Colon (tissue), 2 donors: ENCODE results near the gene CUEDC1.

Experiments
- FAIRE-seq: peaks from 2 replicates; lab custom pipeline; 2012; peaks lifted over from hg19 to GRCh38; lab: Jason Lieb, UNC
- donor health status: control.
- donor health status: control.

The CUEDC1 gene

DNA sequence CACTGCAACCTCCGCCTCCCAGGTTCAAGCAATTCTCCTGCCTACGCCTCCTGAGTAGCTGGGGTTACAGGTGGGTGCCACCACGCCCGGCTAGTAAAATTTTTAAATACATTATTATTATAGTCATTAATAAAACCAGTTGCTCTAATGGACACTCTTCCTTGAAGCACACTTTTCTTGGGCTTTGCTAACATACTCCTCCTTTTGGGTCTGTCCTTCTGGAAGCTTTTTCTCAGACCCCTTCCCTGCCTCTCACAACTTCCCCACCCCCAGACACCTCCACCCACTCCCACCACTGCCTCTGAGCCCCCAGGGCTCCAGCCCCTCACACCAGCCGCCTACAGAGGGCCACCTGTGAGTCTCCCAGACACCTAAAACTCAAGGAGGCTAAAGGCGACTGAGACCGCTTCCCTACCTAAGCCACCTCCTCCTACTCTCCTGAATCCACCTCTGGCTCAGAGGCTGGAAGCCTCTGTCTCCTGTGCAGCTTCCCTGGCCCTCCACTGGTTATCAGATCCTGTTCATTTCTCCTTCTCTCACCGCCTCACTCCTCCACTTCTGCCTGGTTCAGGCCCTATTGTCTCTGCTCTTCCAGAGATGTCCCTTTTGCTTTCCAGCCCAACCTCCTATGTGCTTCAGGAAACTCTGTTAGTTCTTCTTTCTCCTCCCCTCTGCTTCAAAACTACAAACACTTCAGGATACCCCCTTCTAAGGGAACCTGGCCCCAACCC is 2.1 kb upstream of the CUEDC1 start:
- FAIRE-seq = no peak

DNA sequence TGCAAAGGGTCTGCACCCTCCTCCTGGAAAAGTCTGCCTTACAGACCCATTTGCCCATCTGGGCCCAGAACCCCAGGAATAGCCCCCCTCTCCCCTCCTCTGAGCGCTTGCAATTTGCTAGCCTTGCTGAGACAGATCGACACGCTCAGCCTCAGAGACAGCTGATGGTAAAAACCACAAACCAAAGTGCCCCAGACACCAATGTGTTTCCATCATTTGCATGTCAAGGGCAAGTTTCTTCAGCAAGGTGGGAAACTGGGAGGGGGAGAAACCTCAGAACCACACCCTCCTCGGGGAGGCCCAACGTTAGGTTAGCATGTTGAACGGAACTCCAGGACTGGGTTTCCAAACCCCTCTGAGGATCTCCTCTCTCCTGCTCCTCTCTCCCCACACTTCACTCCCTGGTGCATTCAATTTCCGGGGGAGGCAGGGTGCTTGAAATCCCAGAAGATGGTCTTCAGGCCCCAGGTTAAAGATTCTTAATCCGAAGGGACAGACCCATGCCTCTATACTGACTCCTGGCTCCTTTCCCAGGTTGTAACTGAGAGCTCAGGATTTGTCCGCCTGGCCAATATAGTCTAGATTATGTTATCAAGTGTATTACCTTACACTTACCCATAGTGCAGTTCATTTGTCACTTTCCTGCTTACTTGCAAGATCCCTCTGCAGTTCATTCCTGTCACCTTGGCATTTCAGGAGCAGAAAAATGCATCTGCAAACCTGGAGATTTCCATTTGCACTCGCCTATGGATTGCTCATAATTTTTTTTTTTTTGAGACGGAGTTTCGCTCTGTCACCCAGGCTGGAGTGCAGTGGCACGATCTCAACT is 1.3 kb upstream of the CUEDC1 start:
- no peak for FAIRE-seq

DNA sequence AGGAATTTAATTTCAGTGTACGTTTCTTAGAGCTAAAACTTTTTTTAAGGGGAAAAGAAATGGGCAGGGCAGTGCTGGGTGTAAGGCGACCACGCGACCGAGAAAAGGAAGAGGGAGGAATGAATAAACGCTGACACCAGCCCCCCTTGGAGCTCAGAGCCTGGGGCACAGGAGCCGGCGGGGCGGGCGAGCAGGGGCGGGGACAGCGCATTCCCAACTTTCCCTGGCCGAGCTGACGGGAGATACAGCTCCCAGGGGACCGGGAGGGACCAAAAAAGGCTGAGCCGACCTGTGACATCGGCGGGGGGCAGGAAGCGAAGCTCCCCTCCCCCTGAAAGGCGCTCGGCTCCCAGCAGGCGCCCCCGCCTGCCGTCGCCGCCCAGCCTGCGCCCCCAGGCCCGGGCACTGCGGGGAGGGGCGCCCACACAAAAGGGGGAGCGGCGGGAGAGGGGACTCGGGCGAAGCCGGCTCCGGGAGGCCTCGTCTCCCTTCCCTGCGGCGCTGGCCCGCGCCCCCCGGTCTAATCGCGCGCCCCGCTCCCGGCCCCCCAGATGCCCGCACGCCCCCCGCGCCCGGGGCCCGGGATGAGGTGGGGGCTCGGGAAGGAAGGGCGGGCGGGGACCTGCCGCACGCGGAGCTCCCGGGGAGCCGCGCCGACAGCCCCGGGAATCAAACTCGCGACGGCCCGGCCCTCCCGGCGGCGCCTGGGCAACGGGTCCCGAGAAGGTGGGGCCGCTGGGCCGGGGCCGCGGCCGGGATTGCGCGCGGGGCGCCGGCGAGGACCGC is 622 bp downstream of the CUEDC1 start:
- FAIRE-seq = no peak

DNA sequence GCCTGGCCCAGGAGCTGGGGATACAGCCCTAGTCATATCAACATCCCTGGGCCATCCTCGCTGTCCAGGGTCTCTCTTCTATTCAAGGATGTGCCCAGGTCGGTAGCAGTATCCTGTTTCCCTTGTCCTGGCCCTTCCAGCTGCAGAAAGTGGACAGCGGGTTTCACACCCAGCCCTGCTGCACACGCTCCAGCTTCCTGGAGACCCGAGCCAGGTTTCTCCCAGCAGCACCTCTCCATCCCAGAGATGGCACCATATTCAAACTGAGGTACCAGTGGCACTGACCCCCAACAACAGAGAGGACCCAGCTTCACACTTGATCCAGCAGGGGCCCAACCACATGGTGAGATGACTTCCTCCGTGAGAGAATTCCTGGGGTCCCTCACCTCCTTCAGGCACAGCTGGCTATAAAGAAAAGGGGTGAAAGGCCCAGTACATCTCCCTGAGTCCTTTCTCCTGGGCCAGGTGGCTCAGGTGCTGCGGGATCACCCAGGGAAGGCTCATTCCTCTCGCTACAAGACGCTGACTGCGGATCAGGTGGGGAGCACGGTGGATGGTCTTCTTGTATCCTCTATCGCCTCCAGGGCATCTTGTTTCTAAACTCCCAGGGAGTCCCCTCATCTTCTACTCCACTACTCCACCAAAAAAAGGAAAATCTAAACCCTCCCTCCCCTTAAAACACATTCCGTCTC is 1.4 kb downstream of the CUEDC1 start:
- no peak for FAIRE-seq

DNA sequence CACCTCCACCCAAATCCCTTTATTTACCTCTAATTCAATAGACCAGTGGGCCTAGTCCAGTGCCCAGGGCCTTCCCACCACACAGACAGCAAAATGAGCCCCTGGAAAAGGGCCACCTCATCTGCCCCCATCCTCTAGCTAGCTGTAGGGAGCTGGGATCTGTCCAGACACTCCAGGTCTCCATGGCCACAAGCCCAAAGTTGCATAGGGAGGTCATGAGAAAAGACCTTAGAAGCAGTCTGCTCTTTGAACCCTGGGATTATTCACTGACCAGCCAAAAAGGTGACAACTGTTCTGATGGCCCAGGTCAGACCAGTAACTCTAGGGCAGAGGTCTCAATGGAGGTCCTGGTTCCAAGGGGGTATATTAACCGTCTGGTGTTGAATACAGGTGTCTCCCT is 2.0 kb downstream of the CUEDC1 start:
- no peak for FAIRE-seq

DNA sequence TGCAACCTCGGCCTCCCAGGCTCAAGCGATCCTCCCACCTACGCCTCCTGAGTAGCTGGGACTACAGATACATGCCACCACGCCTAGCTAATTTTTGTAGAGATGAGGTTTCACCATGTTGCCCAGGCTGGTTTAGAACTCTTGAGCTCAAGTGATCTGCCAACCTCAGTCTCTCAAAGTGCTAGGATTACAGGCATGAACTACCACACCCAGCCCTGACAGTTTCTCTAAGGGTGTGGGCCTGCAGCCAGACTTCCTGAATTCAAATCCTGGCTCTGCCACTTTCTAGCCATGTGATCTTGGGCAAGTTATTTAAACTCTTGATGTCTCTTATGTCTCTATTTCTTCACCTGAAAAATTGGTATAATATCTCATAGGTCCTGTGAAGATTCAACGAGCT is 5.6 kb downstream of the CUEDC1 start:
- FAIRE-seq = no peak

DNA sequence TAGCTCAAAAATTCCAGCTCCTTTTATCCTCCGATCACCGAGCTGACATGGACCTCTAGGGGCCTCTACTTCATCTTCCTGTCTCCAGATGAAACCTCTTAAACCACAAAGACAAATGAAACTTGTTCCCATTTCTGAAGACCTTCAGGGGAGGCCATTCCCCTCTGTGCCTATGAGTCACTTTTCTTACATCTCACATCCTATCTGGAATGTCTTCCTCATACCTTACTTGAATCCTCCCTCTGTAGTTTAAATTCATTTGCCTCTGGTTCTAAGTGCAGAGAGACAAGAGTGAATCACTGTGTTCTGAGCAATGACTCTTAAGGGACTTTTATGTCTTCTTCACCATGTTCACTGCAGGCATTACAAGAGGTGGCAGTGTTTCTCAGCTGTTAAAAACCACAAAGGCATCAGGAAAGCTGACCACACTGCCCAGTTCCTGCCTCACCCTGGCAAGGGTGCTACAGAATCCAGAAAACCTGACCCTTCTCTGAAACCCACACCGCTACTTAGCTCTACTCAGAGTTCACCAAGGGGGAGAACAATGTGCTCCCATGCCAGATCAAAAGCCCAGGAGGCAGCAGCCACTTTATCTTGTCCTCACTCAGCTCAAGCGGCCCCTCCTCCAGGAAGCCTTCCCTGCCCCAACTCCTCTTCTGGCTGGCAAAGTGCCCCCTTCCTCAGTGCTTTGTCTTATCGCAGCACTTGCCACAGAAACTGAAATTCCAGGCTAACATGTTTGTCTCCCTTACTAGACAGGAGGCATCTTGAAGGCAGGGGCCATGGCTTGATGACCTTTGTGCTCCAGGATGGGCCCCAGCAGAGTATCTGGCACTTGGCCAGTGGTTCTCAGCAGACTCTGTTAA is 6.4 kb downstream of the CUEDC1 start:
- no peak for FAIRE-seq

DNA sequence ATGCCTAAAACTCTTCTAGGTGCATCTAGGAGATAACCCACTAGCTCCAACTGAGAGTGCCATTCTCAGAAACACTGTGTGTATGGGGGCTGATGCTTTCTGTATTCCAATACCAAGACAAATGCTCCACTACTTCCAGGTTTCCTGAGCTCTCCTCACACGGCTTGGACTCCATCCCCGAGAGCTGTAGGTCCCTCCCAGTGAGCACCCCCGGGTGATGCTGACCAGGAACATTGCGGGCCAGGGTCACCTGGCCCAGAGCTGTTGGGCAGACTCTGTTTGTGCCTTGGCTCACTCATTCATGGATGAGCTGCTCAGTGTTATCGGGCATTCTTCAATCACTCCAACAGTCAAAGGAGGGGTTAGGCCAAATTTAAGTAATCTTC is 7.0 kb downstream of the CUEDC1 start:
- no peak for FAIRE-seq

DNA sequence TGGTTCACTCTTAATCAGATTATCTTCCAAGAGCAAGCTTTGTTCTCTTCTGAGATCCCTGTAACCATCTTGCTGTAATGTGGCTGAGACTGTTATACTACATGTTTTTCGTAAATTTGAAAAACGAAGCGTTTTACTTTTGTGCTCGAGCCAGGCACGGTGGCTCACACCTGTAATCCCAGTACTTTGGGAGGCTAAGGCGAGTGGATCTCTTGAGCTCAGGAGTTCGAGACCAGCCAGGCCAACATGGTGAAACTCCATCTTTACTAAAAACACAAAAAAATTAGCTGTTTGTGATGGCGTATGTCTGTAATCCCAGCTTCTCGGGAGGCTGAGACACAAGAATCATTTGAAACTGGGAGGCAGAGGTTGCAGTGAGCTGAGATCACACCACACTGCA is 7.8 kb downstream of the CUEDC1 start:
- no peak for FAIRE-seq

DNA sequence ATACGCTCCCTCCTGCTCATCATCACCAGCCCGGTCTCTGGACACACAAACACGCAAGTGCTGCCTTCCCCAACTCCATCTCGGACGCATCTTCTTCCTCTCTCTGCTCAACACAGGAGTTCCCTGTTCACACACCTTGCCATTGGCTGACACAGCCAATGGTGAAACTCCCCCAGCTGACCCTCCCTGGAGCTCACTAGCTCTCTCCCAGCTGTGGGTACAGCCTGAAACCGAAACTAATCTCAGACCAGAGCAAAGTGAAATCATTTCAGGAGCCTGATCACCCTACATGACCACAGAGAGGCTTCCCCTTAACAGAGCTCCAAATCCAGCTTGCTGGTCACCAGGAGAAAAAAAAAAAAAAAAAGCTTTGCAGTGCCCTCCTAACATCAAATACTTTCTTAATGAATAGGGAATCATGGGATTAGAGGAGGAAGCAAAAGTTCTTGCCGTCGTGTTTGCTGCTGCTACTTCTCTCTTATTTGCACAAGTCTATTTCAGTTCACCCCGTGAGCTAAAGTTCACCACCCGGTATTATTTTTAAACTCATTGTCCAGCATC is 8.3 kb downstream of the CUEDC1 start:
- FAIRE-seq = no peak

DNA sequence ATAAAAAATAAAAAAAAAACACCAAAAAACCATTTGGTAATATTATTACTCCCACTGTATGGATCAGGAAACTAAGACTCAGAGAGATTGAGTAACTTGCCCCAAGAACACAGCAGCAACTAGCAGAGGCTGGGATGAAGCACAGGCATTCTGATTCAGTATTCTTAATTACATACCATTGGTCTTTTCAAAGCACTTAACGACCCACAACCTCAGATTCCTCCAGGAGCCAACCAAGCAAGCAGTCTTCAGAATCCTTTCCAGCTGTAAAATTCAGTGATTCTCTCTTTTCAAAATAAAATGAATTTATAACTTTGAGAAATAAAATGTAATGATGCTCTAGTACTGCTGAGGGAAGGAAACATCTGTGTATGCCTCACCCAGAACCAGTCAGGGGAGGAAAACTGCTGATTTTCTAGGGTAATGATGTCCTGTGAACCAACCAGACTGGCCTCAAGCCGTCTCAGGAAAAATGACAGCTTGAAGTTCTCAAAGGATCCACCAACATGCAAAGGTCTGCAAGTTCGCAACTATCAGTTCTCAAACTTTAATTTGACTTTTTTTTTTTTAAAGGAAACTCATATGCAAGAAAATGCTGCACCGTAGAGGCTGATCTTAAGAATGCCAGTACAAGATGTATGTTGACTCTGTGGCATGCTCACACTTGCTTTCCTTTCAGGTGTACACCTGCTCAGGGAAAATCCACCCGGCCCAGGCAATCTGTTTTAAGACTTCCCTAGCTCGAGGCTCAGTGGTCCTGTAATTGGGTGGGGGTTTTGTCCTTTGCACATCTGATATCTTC is 9.0 kb downstream of the CUEDC1 start:
- FAIRE-seq = no peak

DNA sequence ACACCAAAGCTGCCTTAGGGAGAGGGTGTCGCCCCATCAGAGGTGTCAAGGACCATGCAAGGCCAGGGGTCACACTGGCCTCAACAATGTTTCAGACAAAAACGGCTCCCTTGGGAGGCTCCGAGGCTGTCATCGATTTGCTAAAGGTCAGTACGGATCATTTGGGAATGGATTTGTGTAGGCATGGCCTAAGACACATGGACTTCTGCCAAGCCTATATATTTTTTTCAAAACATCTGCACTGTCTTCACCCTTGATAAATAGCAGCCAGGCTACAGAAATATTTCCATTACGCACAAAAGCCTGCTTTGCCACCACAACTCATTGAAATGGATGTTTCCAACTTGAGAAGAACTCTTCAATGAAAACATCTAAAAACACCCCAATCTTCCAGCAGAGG is 10.3 kb downstream of the CUEDC1 start:
- FAIRE-seq = no peak

DNA sequence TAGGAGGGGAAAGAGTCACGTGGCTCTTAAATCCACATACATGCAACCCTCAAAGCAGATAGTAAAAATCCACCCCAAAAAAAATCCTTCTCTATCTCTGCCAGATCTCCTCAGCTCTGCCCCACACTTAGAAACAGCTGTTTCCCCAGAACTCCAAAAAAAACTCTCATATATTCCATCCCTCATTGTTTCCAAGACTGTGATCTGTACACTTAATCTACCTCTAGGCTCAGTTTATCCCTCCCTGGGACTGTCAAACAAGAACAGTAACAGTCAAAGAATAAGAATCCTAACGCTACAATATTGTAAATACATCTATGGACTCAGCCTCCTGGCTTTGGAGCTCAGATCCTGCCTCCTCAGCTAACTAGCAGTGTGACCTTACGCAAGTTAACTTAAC is 11.6 kb downstream of the CUEDC1 start:
- no peak for FAIRE-seq

DNA sequence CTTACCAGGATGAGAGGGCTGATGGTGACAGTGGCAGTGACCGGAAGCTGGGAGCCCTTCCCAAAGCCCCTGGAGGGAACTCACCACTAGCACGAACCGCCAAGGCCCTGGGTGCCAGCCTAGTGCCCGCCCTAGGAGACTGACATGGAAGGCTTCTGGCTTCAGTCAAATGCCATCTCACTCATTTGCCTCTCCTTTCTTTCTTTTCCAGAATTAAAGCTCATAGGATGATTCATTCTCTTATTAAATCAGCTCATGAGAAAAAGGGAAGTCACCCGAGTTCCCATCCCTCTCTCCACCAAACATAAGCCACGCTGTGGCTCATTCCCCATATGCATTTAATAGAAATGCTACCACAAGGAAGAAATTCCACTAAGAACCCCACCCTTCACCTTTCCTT is 12.1 kb downstream of the CUEDC1 start:
- FAIRE-seq = no peak

DNA sequence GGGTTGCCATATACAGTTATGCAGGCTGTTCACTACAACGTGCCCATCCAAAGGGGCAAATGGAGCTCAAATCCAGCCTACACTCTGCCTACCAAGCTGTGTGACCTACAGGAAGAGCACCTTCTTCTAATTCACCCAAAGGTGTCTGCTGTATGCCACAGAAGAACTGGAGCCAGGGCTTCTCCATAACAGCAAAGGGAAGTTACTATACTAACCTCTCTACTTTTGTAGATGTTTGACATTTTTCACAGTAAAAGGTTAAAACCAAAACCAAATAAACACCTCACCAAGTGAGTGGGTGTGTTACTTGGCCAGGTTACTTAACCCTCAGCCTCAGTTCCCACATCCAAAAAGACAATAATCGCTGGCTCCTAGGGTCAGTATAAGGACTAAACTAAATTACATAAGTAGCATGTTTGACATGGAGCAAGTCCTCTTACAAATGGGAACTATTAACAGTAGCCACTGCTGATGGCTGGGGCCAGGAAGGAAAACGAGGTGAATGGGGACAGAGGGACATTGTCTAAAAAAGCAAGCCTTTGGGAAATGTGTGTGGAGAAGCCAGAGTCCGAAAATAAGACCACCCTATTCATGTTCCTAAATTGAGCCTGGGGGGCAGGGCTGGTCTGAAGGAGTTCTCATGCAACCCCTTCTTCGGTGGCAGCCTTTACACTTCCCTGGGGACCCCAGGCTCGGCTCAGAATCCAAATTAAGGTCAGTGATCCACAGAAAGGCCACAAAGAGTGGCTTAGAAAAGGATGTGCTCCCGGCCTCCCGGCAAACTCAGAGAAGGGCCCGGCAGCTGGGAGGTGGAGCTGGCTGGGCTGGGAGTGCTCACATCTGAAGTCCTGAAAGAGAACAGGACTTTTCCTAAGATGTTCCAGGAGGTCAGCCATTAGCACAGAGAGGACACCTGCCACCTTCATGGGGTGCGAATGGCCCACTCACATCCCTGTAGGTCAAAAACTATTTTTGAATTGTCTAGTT is 13.5 kb downstream of the CUEDC1 start:
- FAIRE-seq = no peak

DNA sequence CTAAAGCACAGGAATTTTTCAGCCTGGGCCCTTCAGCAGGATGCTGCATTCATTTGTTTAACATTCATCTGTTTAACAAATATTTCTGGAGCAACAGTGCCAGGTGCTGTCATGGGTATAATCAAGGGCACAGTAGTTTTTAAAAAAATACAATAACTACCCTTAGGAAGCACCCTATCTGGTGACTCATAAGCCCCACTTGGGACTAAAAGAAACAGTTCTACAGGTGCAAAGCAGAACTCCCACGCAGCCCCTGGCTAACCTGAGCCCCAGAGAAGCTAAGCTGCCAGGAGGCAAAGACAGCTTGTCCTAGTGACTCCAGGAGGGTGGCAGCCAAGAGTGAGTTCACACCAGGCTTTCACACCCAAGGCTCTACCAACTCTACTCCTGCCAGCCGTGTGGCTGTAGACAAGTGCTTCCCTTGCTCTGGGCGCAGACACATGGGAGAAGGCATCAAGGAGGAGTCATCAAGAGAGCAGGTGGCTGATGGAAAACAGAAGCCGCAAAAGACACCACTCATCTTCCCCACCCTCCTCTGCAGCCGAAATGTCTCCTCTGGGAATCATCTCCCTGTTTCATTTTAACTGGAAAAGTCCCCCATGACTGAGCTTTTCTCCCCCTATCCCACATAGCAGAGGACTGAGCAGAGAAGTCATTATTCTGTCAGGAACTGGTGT is 14.4 kb downstream of the CUEDC1 start:
- no peak for FAIRE-seq

DNA sequence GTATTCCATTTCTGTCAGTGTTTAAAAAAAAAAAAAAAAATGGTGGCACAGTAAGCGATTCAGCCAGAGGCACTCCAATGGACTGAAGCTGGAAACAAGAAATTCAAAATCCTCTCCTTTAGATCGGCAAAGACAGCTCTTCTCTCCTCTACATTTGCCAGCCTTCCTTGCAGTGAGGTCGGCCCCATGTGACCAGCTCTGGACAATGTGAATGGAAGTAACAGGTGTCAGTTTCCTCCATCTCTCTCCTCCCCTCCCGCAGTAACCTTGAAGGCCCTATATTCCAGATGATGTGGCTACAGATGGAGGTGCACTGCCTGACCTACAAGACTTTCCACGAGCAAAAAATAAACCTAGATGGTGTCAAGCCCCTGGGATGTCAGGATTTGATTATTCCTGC is 15.0 kb downstream of the CUEDC1 start:
- no peak for FAIRE-seq

DNA sequence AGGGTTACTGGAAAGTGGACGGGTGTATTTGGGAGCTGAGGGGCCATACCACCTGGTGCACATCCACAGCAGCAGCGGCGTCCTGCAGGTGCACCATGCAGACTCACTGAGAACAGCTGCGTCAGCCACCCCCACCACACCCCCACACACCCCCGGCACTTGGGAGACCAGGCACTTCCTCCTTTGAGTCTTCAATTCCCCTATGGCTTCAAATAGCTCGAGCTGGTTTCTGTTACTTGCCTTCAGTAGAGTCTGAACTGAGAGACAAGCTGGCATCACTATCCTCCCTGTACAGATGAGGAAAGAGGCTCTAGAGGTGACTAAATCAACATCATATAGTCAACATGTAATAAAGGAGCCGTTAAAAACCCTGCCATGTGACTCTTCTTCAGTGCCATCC is 15.4 kb downstream of the CUEDC1 start:
- FAIRE-seq = no peak
